Epithelial cell of proximal tubule (primary cell): ENCODE results near the gene LAMC2. TPM values are rescaled to one million over a fixed set of nuclear protein-coding genes. Genes with fewer than 3 reads are reported as not detected.

ENCODE experiments used
- DNase-seq: peaks from one replicate; pipeline ENCODE4 v3.0.0-alpha.2; 2011; ENCODE audit warnings: low read depth
- H3K4me3 ChIP-seq: 2 replicates; pipeline ENCODE4 v1.5.1; 2011; ENCODE audit warnings: low read depth, mild to moderate bottlenecking, low read length
- total RNA-seq: library from RNA; depleted of rRNA; stranded (reverse); fragments of >200 nt; gene quantifications from 2 replicates; pipeline ENCODE4 v1.2.3, GENCODE V29; 2015
- TF ChIP-seq, protein P1 (sequence below): conservative IDR thresholded peaks from 2 replicates; pipeline ENCODE4 v1.5.1; 2012; ENCODE audit warnings: low read depth, mild to moderate bottlenecking, low read length

The LAMC2 gene
- total RNA-seq, 1 donor from 2014 or later = 382 TPM

DNA sequence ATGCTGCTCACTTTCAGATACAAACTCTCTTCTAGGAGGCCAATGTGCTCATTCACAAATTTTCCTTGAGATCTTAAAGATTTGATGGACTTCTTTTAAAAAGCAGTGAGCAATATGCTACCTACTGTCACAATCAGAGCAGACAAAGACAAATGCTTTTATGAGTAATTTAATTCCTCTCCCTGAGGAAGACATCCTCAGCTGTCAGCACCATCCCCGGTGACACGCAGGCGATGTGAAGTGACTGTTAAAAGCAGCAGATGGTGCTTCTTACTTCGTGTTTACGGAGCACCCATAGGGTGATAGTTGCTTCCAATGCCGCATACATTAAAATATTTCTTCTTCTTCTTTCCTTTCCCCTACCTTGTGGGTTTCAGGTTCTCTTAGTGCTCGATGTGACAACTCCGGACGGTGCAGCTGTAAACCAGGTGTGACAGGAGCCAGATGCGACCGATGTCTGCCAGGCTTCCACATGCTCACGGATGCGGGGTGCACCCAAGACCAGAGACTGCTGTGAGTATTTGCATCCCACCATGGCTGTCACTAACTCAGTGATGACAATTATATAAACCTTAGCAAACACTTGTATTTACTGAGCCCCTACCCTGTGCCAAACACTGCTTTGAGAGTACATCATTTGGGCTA, 29.1 kb downstream of the LAMC2 start:
- DNase-seq = no peak
- H3K4me3 ChIP-seq = no peak overlapping the region
- TF ChIP-seq, protein P1, sequence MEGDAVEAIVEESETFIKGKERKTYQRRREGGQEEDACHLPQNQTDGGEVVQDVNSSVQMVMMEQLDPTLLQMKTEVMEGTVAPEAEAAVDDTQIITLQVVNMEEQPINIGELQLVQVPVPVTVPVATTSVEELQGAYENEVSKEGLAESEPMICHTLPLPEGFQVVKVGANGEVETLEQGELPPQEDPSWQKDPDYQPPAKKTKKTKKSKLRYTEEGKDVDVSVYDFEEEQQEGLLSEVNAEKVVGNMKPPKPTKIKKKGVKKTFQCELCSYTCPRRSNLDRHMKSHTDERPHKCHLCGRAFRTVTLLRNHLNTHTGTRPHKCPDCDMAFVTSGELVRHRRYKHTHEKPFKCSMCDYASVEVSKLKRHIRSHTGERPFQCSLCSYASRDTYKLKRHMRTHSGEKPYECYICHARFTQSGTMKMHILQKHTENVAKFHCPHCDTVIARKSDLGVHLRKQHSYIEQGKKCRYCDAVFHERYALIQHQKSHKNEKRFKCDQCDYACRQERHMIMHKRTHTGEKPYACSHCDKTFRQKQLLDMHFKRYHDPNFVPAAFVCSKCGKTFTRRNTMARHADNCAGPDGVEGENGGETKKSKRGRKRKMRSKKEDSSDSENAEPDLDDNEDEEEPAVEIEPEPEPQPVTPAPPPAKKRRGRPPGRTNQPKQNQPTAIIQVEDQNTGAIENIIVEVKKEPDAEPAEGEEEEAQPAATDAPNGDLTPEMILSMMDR = no peak

DNA sequence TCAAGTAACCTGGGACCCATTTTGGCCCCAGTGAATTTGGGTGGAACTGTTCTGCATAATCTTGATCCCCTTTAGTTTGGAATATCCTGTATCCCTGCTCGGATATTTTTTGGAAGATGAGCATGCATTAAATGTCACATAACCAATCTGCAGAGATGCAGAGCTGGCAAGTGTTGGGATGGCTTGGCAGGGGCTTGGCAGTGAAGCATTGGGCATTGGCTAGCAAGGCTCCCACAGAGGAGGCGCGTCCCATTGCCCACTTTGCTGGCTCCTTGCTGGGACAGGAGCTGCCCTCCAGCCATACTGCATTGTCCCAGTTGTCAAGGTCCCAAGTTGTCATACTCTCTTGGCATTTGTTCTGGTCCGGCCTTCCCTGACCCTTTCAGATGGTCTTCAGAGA, 29.9 kb downstream of the LAMC2 start:
- DNase-seq = no peak
- TF ChIP-seq, protein P1 = no peak
- no peak overlapping the region for H3K4me3 ChIP-seq

DNA sequence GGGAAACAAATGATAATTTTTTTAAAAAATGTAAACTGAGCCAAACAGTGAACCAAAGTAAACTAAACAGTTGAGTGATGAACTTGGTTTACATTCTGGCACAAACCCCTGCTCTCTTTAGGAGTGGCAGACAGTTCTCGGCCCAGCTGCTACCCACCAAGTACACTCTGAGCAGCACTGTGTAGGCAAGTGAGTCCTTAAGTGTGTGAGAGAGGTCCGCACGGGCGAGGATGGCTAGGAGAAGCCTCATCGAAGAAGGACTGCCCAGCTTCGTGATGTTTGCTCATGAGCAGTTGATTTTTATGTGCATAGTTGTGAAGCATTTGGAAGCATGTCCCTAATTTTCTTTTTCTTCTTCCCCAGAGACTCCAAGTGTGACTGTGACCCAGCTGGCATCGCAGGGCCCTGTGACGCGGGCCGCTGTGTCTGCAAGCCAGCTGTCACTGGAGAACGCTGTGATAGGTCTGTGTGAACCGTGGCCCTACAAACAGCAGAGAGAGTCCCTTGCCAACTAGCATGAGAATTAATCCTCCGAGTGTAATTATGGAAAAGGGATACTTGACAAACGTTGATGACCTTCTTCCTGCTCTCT, 32.1 kb downstream of the LAMC2 start:
- TF ChIP-seq, protein P1 = no peak
- no peak for DNase-seq
- H3K4me3 ChIP-seq = no peak overlapping the region

DNA sequence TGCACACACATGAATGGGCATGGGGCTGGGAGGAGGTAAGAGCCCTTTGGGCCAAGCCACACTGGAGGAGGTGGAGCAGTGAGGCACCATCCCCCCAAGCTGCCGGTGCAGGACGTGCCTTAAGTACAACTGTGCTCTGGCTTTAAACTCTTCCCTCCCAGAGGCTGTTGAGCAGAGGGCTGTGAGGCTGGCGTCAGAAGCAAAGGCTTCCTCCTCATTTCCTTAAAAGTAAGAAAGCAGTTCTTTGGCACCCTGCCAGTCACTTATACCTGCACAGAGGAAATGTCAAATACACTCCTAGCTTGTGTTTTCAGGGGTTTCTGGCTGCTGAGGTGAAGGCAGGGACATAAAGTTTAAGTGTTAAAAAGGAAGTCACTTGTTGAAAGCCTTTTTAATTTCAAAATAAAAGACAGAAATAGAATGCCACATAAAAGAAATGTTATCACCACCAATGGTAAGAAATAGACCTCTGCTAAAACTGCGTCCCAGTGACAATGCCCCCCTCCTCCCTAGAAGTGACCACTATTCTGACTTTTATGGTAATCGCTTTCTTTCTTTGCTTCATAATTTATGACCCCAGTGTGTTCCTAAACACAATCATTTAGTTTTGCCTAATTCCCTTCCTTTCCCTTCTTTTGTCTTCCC, 33.0 kb downstream of the LAMC2 start:
- TF ChIP-seq, protein P1 = no peak
- DNase-seq = no peak
- H3K4me3 ChIP-seq = no peak overlapping the region

DNA sequence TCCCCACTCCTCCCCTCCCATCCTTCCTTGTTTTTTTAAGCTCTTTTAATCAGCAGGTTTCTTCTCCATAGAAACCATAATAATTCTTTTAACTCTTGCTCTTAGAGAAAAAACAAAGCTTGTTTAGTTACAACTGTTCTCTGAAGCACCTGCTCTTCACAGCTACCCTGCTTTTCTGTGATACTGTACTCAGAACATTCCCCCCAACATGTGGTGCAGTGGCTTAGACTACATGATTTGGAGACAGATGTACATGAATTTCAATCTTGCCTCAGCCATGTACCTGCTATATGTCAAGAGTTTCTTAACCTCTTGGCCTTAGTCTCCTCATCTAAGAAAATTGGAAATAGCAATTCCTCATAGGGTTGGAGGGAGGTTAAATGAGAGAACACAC, 33.5 kb downstream of the LAMC2 start:
- no peak overlapping the region for H3K4me3 ChIP-seq
- TF ChIP-seq, protein P1 = no peak
- no peak for DNase-seq

DNA sequence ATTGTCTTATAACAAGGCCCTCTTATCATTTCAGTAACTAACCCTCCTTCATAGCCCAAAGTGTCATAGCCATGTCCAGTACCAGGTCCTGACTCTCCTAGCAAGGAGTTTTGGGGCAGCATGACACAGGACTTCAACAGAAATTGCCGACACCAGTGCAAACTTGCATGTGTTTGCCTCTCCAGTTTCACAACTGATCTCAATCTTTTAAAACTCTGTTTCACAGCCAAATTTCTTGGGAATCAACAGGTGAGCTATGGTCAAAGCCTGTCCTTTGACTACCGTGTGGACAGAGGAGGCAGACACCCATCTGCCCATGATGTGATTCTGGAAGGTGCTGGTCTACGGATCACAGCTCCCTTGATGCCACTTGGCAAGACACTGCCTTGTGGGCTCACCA, 36.8 kb downstream of the LAMC2 start:
- no peak for DNase-seq
- no peak overlapping the region for H3K4me3 ChIP-seq
- TF ChIP-seq, protein P1 = no peak
